SK-N-SH (cell line): ENCODE data around the gene DDX51. TPM values are rescaled to one million over a fixed set of nuclear protein-coding genes. Genes with fewer than 3 reads are reported as not detected.

Source experiments
- CTCF ChIA-PET: fragments of 300-600, 350-600 bp; formaldehyde crosslinking; extraction: SDS; loops from one replicate; lab custom pipeline; 2021; lab: Yijun Ruan, JAX
- POLR2A ChIA-PET: fragments of 350-600 bp; sonication (Branson Sonifier 250); formaldehyde crosslinking; extraction: SDS; loops from one replicate; lab custom pipeline; 2020; ENCODE audit warnings: antibody characterized with exemption, inconsistent platforms; lab: Yijun Ruan, JAX
- DNase-seq: peaks from one replicate; pipeline ENCODE4 v3.0.0; 2012
- H2AFZ ChIP-seq: fragments of 200-600 bp; sonication (generic); 2 replicates; pipeline ENCODE4 v1.8.1; 2016; ENCODE audit warnings: antibody characterized with exemption, mild to moderate bottlenecking, low read depth
- H3F3A ChIP-seq: fragments of 200-600 bp; sonication (generic); replicated peaks from 2 replicates; pipeline ENCODE3; 2016; ENCODE audit warnings: antibody characterized with exemption, mild to moderate bottlenecking; ENCODE audit not compliant: insufficient read depth
- H3K27ac ChIP-seq, 2 experiments: fragments of 200-500 bp in 1 of 2; fragments of 200-600 bp in 1 of 2; sonication (Bioruptor generic) in 1 of 2; sonication (generic), shearing (Covaris generic) in 1 of 2; 2 replicates each; pipeline versions ENCODE4 v1.5.1 to v1.6.1; 2014 to 2016; ENCODE audit warnings: low read depth in 2 of 2, inconsistent platforms in 1 of 2, low read length in 1 of 2, mild to moderate bottlenecking in 1 of 2, mixed read lengths in 1 of 2
- H3K27me3 ChIP-seq: fragments of 200-600 bp; sonication (generic), shearing (Covaris generic); 2 replicates; pipeline ENCODE4 v1.6.1; 2016; ENCODE audit warnings: mixed run types; ENCODE audit not compliant: insufficient read depth
- H3K36me3 ChIP-seq, 2 experiments: fragments of 200-500 bp in 1 of 2; fragments of 200-600 bp in 1 of 2; sonication (Bioruptor generic) in 1 of 2; sonication (generic) in 1 of 2; replicated peaks in 1 of 2; 2 replicates each; pipeline versions ENCODE3 to v1.5.1; 2014 to 2016; ENCODE audit warnings: low read length in 1 of 2, mild to moderate bottlenecking in 1 of 2; ENCODE audit not compliant: insufficient read depth in 2 of 2, control insufficient read depth in 1 of 2
- H3K4me1 ChIP-seq, 2 experiments: fragments of 200-500 bp in 1 of 2; fragments of 200-600 bp in 1 of 2; sonication (Bioruptor generic) in 1 of 2; sonication (generic), shearing (Covaris generic) in 1 of 2; 2 replicates each; pipeline versions ENCODE4 v1.5.1 to v1.6.1; 2014 to 2016; ENCODE audit warnings: low read depth in 1 of 2, low read length in 1 of 2, mixed run types in 1 of 2; ENCODE audit not compliant: insufficient read depth in 2 of 2, control insufficient read depth in 1 of 2
- H3K4me2 ChIP-seq: fragments of 200-600 bp; sonication (generic), shearing (Covaris generic); 2 replicates; pipeline ENCODE4 v1.6.1; 2017; ENCODE audit warnings: mixed run types
- H3K4me3 ChIP-seq, 2 experiments: fragments of 200-500 bp in 1 of 2; fragments of 200-600 bp in 1 of 2; sonication (Bioruptor generic) in 1 of 2; sonication (generic), shearing (Covaris generic) in 1 of 2; 2 replicates each; pipeline versions ENCODE4 v1.5.1 to v1.8.1; 2014 to 2016; ENCODE audit warnings: low read depth in 2 of 2, inconsistent platforms in 1 of 2, low read length in 1 of 2, mild to moderate bottlenecking in 1 of 2, mixed read lengths in 1 of 2, moderate library complexity in 1 of 2
- H3K79me2 ChIP-seq: fragments of 200-600 bp; sonication (generic); 2 replicates; pipeline ENCODE4 v1.8.1; 2017; ENCODE audit warnings: mild to moderate bottlenecking; ENCODE audit not compliant: insufficient read depth
- H3K9ac ChIP-seq: fragments of 200-600 bp; sonication (generic); 2 replicates; pipeline ENCODE4 v1.6.1; 2017; ENCODE audit warnings: mixed run types
- H3K9me2 ChIP-seq: fragments of 200-600 bp; sonication (generic); 2 replicates; pipeline ENCODE4 v1.6.1; 2017; ENCODE audit warnings: mixed run types
- H3K9me3 ChIP-seq: fragments of 200-600 bp; sonication (generic); 2 replicates; pipeline ENCODE4 v1.6.1; 2017; ENCODE audit warnings: mixed run types, mild to moderate bottlenecking, moderate library complexity
- H4K20me1 ChIP-seq: fragments of 200-600 bp; sonication (generic); 2 replicates; pipeline ENCODE4 v1.6.1; 2017; ENCODE audit warnings: mild to moderate bottlenecking, mixed run types; ENCODE audit not compliant: insufficient read depth
- EP300 ChIP-seq, 2 experiments: IDR thresholded peaks; 2 replicates each; pipeline versions ENCODE4 v1.4.0 to v1.6.1; 2012; ENCODE audit warnings: borderline replicate concordance in 1 of 2, low read depth in 1 of 2, low read length in 1 of 2
- EZH2phosphoT487 ChIP-seq: fragments of 200-600 bp; sonication (generic); IDR thresholded peaks from 2 replicates; pipeline ENCODE4 v1.6.1; 2017; ENCODE audit warnings: low read depth, mixed run types, mild to moderate bottlenecking, antibody characterized with exemption, moderate library complexity, borderline replicate concordance
- FOSL2 ChIP-seq: IDR thresholded peaks from 2 replicates; pipeline ENCODE4 v1.4.0; 2012; ENCODE audit warnings: low read depth, mild to moderate bottlenecking, moderate library complexity, borderline replicate concordance
- GABPA ChIP-seq: IDR thresholded peaks from 2 replicates; pipeline ENCODE4 v1.4.0; 2012; ENCODE audit warnings: low read depth, mild to moderate bottlenecking
- GATA2 ChIP-seq: sonication (generic); formaldehyde crosslinking; IDR thresholded peaks from 2 replicates; pipeline ENCODE4 v1.5.0; 2020; ENCODE audit warnings: mild to moderate bottlenecking, missing genetic modification reagents
- NFIC ChIP-seq: IDR thresholded peaks from 2 replicates; pipeline ENCODE4 v1.4.0; 2012; ENCODE audit warnings: borderline replicate concordance
- NRF1 ChIP-seq: IDR thresholded peaks from 2 replicates; pipeline ENCODE4 v1.6.1; 2012; ENCODE audit warnings: low read depth, mild to moderate bottlenecking, low read length
- PBX3 ChIP-seq: IDR thresholded peaks from 2 replicates; pipeline ENCODE4; 2012
- RFX5 ChIP-seq: IDR thresholded peaks from 2 replicates; pipeline ENCODE4 v1.6.1; 2012; ENCODE audit warnings: mild to moderate bottlenecking, improper control_type of control experiment, low read length
- RXRA ChIP-seq: IDR thresholded peaks from 2 replicates; pipeline ENCODE4 v1.4.0; 2012; ENCODE audit warnings: low read depth, mild to moderate bottlenecking, borderline replicate concordance
- SIN3A ChIP-seq: IDR thresholded peaks from 2 replicates; pipeline ENCODE4 v1.6.1; 2012; ENCODE audit warnings: low read depth, mild to moderate bottlenecking, low read length, moderate library complexity, borderline replicate concordance
- SMC3 ChIP-seq: IDR thresholded peaks from 2 replicates; pipeline ENCODE4 v1.6.1; 2012; ENCODE audit warnings: low read depth, low read length, improper control_type of control experiment
- TAF1 ChIP-seq: IDR thresholded peaks from 2 replicates; pipeline ENCODE4 v1.6.1; 2012; ENCODE audit warnings: low read depth, mild to moderate bottlenecking, low read length, moderate library complexity, borderline replicate concordance
- TCF12 ChIP-seq: IDR thresholded peaks from 2 replicates; pipeline ENCODE4 v1.4.0; 2012
- TEAD4 ChIP-seq: IDR thresholded peaks from 2 replicates; pipeline ENCODE4 v1.4.0; 2012; ENCODE audit warnings: mild to moderate bottlenecking, borderline replicate concordance; ENCODE audit not compliant: insufficient read depth
- USF1 ChIP-seq: IDR thresholded peaks from 2 replicates; pipeline ENCODE4 v1.4.0; 2012; ENCODE audit warnings: low read depth, borderline replicate concordance
- USF2 ChIP-seq: fragments of 150-350 bp; IDR thresholded peaks from 2 replicates; pipeline ENCODE4 v1.6.1; 2017; ENCODE audit warnings: antibody characterized with exemption, low read length, low read depth, borderline replicate concordance
- YY1 ChIP-seq: IDR thresholded peaks from 2 replicates; pipeline ENCODE4 v1.4.0; 2012; ENCODE audit warnings: low read depth, mild to moderate bottlenecking
- WGBS: methylation state at CpG from one replicate; pipeline ENCODE4 v1.1.6; 2017; ENCODE audit warnings: low lambda C conversion rate; 5-methylcytosine and 5-hydroxymethylcytosine counted together
- polyA plus RNA-seq, 3 experiments: library from polyadenylated mRNA; depleted of rRNA; stranded (reverse); fragments of >200 nt; gene quantifications; 2 replicates each; pipeline ENCODE4 v1.2.3, GENCODE V29; 2012

The DDX51 gene
- polyA plus RNA-seq, 1 of the 3 experiments (the other 2 are of a cell fraction) = 17.3 TPM

GRCh38 chr12:132154941-132155770 lies 11.0 kb upstream of the DDX51 start:
- CTCF ChIA-PET = interaction anchor here (0.7 to 4.9 kb wide), 3 partner anchors 62 to 261 kb away, joined by 3 to 110 read pairs (median 5); no protein-coding TSS in a partner anchor
- Histone ChIP-seq H2AFZ (no peak overlapping the region), H3K4me3 (no peak overlapping the region), H3K9me2 (no peaks in the 10 kb centered on the region), H4K20me1 (0 out of 2 replicates have a peak, but pooled peaks cover 3% of the 10 kb centered on the region), H3K9ac (no peak overlapping the region), H3K27me3 (no peaks in the 10 kb centered on the region), H3F3A (peaks cover 15% of the 10 kb centered on the region), H3K36me3 (peaks cover 0 to 8% of the 10 kb centered on the region in 2 experiments), H3K79me2 (no peaks in the 10 kb centered on the region), H3K4me2 (no peak overlapping the region), H3K4me1 (no peaks in the 10 kb centered on the region), H3K27ac (no peak overlapping the region), H3K9me3 (no peaks in the 10 kb centered on the region)
- WGBS = 91% methylated on average over 42 of the region's 51 CpGs
- TF ChIP-seq TAF1 (no peak), EP300 (IDR thresholded peaks at IDR 0.05; ENCODE audit: borderline replicate concordance in 1 of 2, low read depth in 1 of 2, low read length in 1 of 2) (no peak), PBX3 (no peak), SIN3A (no peak), GATA2 (no peak), EZH2phosphoT487 (no peak), RFX5 (no peak), TCF12 (no peak), YY1 (no peak), USF1 (no peak), GABPA (no peak), RXRA (no peak), NFIC (no peak)
- POLR2A ChIA-PET = no interaction called here
- no peak for DNase-seq

GRCh38 chr12:132154341-132154761 lies 10.2 kb upstream of the DDX51 start:
- H3K4me1 ChIP-seq = no peaks in the 10 kb centered on the region
- H3K9me3 ChIP-seq = no peaks in the 10 kb centered on the region
- ChIA-PET POLR2A (interaction anchor here (1.0 kb wide), 1 partner anchor 259 kb away, joined by 4 read pairs; no protein-coding TSS in a partner anchor), CTCF (interaction anchor here (0.5 to 4.9 kb wide), 39 partner anchors 8 to 484 kb away, joined by 3 to 110 read pairs (median 4); partner anchors contain the start of gene DDX51)
- no peak for TF ChIP-seq TEAD4
- TF ChIP-seq USF1 = no peak
- no peak for TF ChIP-seq SMC3
- TF ChIP-seq FOSL2 = no peak
- no peak for TF ChIP-seq NRF1
- TF ChIP-seq YY1 = no peak
- no peak for TF ChIP-seq USF2
- no peak for TF ChIP-seq EZH2phosphoT487
- peaks cover 15% of the 10 kb centered on the region for H3F3A ChIP-seq
- H3K27me3 ChIP-seq = no peaks in the 10 kb centered on the region
- H3K27ac ChIP-seq = no peak overlapping the region
- no peak overlapping the region for H3K4me3 ChIP-seq
- no peak for DNase-seq
- no peaks in the 10 kb centered on the region for H3K9me2 ChIP-seq
- peaks cover 0 to 8% of the 10 kb centered on the region in 2 experiments for H3K36me3 ChIP-seq
- 0 out of 2 replicates have a peak, but pooled peaks cover 3% of the 10 kb centered on the region for H4K20me1 ChIP-seq
- 77% methylated on average over 9 of the region's 21 CpGs for WGBS
- H3K4me2 ChIP-seq = no peak overlapping the region
- H3K9ac ChIP-seq = no peak overlapping the region
- H3K79me2 ChIP-seq = no peaks in the 10 kb centered on the region
- no peak overlapping the region for H2AFZ ChIP-seq
